Karpas-422 (cell line): ENCODE measurements around the gene SHANK3. TPM values are rescaled to one million over a fixed set of nuclear protein-coding genes. Genes with fewer than 3 reads are reported as not detected.

ENCODE experiments used
- DNase-seq: peaks from one replicate; pipeline ENCODE4 v3.0.0-alpha.2; 2015
- H2AFZ ChIP-seq: fragments of 200-600 bp; sonication (generic); 2 replicates; pipeline ENCODE4 v1.6.1; 2014; ENCODE audit warnings: antibody characterized with exemption, low read length, mixed read lengths
- H3K27ac ChIP-seq: fragments of 200-600 bp; sonication (generic); 2 replicates; pipeline ENCODE4 v1.5.1; 2014; ENCODE audit warnings: mild to moderate bottlenecking, low read length, moderate library complexity
- H3K27me3 ChIP-seq: fragments of 200-600 bp; sonication (generic); 2 replicates; pipeline ENCODE4 v1.6.1; 2014; ENCODE audit warnings: low read length, mixed read lengths
- H3K36me3 ChIP-seq: fragments of 200-600 bp; sonication (generic); 2 replicates; pipeline ENCODE4 v1.6.1; 2014; ENCODE audit warnings: low read length, mixed read lengths; ENCODE audit not compliant: insufficient read depth
- H3K4me1 ChIP-seq: fragments of 200-600 bp; sonication (generic); 2 replicates; pipeline ENCODE4 v1.6.1; 2014; ENCODE audit warnings: mild to moderate bottlenecking, low read length, mixed read lengths
- H3K4me2 ChIP-seq: fragments of 200-600 bp; sonication (generic); 2 replicates; pipeline ENCODE4 v1.6.1; 2014; ENCODE audit warnings: low read length, low read depth, mild to moderate bottlenecking; ENCODE audit not compliant: poor library complexity, severe bottlenecking
- H3K4me3 ChIP-seq: fragments of 200-600 bp; sonication (generic); 2 replicates; pipeline ENCODE4 v1.5.1; 2014; ENCODE audit warnings: mild to moderate bottlenecking, antibody characterized with exemption, low read length, mixed read lengths
- H3K79me2 ChIP-seq: fragments of 200-600 bp; sonication (generic); 2 replicates; pipeline ENCODE4 v1.6.1; 2014; ENCODE audit warnings: mild to moderate bottlenecking, low read length, mixed read lengths
- H3K9ac ChIP-seq: fragments of 200-600 bp; sonication (generic); 2 replicates; pipeline ENCODE4 v1.6.0; 2014; ENCODE audit warnings: low read length
- H3K9me2 ChIP-seq: fragments of 200-600 bp; sonication (generic), shearing (Covaris generic); replicated peaks from 2 replicates; pipeline ENCODE4 v1.6.0; 2014; ENCODE audit warnings: mild to moderate bottlenecking, low read length, moderate library complexity; ENCODE audit not compliant: insufficient read depth
- H3K9me3 ChIP-seq: fragments of 300-700, 200-600 bp; sonication (generic); 2 replicates; pipeline ENCODE4 v1.6.1; 2014; ENCODE audit warnings: low read length, mixed read lengths
- H4K20me1 ChIP-seq: fragments of 200-600 bp; sonication (generic); 2 replicates; pipeline ENCODE4 v1.6.1; 2014; ENCODE audit warnings: mild to moderate bottlenecking, antibody characterized with exemption, low read length, low read depth; ENCODE audit not compliant: insufficient read depth
- total RNA-seq: library from RNA; depleted of rRNA; stranded (reverse); fragments of >200 nt; shearing (Covaris generic); gene quantifications from 2 replicates; pipeline ENCODE4 v1.2.3, GENCODE V29; 2014; ENCODE audit warnings: low replicate concordance

Gene SHANK3
- total RNA-seq, 1 experiment from 2014 or later = not detected

GRCh38 chr22:50693462-50693861 lies 20.8 kb downstream of the SHANK3 start:
- Histone ChIP-seq H3K9me3 (no peaks in the 10 kb centered on the region), H3K4me2 (no peak overlapping the region), H4K20me1 (no peaks in the 10 kb centered on the region), H3K27ac (no peak overlapping the region), H3K27me3 (no peaks in the 10 kb centered on the region), H3K36me3 (no peaks in the 10 kb centered on the region), H3K9me2 (no peaks in the 10 kb centered on the region), H2AFZ (no peak overlapping the region), H3K9ac (no peak overlapping the region), H3K4me1 (no peaks in the 10 kb centered on the region), H3K4me3 (no peak overlapping the region), H3K79me2 (no peaks in the 10 kb centered on the region)
- no peak for DNase-seq

GRCh38 chr22:50694099-50694605 lies 21.5 kb downstream of the SHANK3 start:
- Histone ChIP-seq H3K4me1 (no peaks in the 10 kb centered on the region), H3K4me3 (no peak overlapping the region), H4K20me1 (no peaks in the 10 kb centered on the region), H3K4me2 (no peak overlapping the region), H3K9ac (no peak overlapping the region), H3K27me3 (no peaks in the 10 kb centered on the region), H3K27ac (no peak overlapping the region), H3K9me3 (no peaks in the 10 kb centered on the region), H3K9me2 (no peaks in the 10 kb centered on the region), H3K36me3 (no peaks in the 10 kb centered on the region), H2AFZ (no peak overlapping the region), H3K79me2 (no peaks in the 10 kb centered on the region)
- DNase-seq = no peak

GRCh38 chr22:50694766-50695420 lies 22.3 kb downstream of the SHANK3 start:
- Histone ChIP-seq H3K27me3 (no peaks in the 10 kb centered on the region), H3K9me3 (no peaks in the 10 kb centered on the region), H3K27ac (no peak overlapping the region), H2AFZ (no peak overlapping the region), H3K9me2 (no peaks in the 10 kb centered on the region), H3K9ac (no peak overlapping the region), H4K20me1 (no peaks in the 10 kb centered on the region), H3K79me2 (no peaks in the 10 kb centered on the region), H3K36me3 (no peaks in the 10 kb centered on the region), H3K4me3 (no peak overlapping the region), H3K4me2 (no peak overlapping the region), H3K4me1 (no peaks in the 10 kb centered on the region)
- no peak for DNase-seq

- no peaks in the 10 kb centered on the region for H3K4me1 ChIP-seq
- no peak overlapping the region for H3K9ac ChIP-seq
- H3K36me3 ChIP-seq = no peaks in the 10 kb centered on the region
- no peaks in the 10 kb centered on the region for H3K9me3 ChIP-seq
- H2AFZ ChIP-seq = no peak overlapping the region
- H3K79me2 ChIP-seq = no peaks in the 10 kb centered on the region
- no peaks in the 10 kb centered on the region for H3K9me2 ChIP-seq
- no peak overlapping the region for H3K4me3 ChIP-seq
- H3K27me3 ChIP-seq = no peaks in the 10 kb centered on the region
- no peak for DNase-seq
- no peaks in the 10 kb centered on the region for H4K20me1 ChIP-seq
- H3K27ac ChIP-seq = no peak overlapping the region
- H3K4me2 ChIP-seq = no peak overlapping the region
These were observed 23.0 kb downstream of the SHANK3 start for GRCh38 chr22:50695421-50696250.

GRCh38 chr22:50696251-50696798 lies 23.7 kb downstream of the SHANK3 start:
- Histone ChIP-seq H3K4me1 (no peaks in the 10 kb centered on the region), H3K4me3 (no peak overlapping the region), H3K36me3 (no peaks in the 10 kb centered on the region), H3K9me3 (no peaks in the 10 kb centered on the region), H3K4me2 (no peak overlapping the region), H3K27ac (no peak overlapping the region), H3K9ac (no peak overlapping the region), H2AFZ (no peak overlapping the region), H3K9me2 (no peaks in the 10 kb centered on the region), H3K79me2 (no peaks in the 10 kb centered on the region), H3K27me3 (no peaks in the 10 kb centered on the region), H4K20me1 (no peaks in the 10 kb centered on the region)
- no peak for DNase-seq

GRCh38 chr22:50696799-50697561 lies 24.4 kb downstream of the SHANK3 start:
- DNase-seq = no peak
- Histone ChIP-seq H3K4me2 (no peak overlapping the region), H3K9ac (no peak overlapping the region)

GRCh38 chr22:50697667-50698506 lies 25.3 kb downstream of the SHANK3 start:
- Histone ChIP-seq H3K4me1 (no peaks in the 10 kb centered on the region), H3K27me3 (no peaks in the 10 kb centered on the region), H3K4me2 (no peak overlapping the region), H3K9me2 (no peaks in the 10 kb centered on the region), H4K20me1 (no peaks in the 10 kb centered on the region), H2AFZ (no peak overlapping the region), H3K27ac (no peak overlapping the region), H3K79me2 (no peaks in the 10 kb centered on the region), H3K9me3 (no peaks in the 10 kb centered on the region), H3K36me3 (no peaks in the 10 kb centered on the region), H3K9ac (no peak overlapping the region), H3K4me3 (no peak overlapping the region)
- DNase-seq = no peak

More at GRCh38 chr22:50696799-50697561, 24.4 kb downstream of the SHANK3 start:
- H3K27me3 ChIP-seq = no peaks in the 10 kb centered on the region
- no peaks in the 10 kb centered on the region for H3K9me3 ChIP-seq
- H3K36me3 ChIP-seq = no peaks in the 10 kb centered on the region
- no peak overlapping the region for H3K27ac ChIP-seq
- no peaks in the 10 kb centered on the region for H3K4me1 ChIP-seq
- no peak overlapping the region for H3K4me3 ChIP-seq
- H2AFZ ChIP-seq = no peak overlapping the region
- no peaks in the 10 kb centered on the region for H4K20me1 ChIP-seq
- H3K79me2 ChIP-seq = no peaks in the 10 kb centered on the region
- H3K9me2 ChIP-seq = no peaks in the 10 kb centered on the region
